GM21723 (cell line): ENCODE data around the gene MGST3.
"Not testable (repeated sequence)": the region's sequence is repeated elsewhere in the genome, so short reads cannot be mapped to it uniquely, and the experiment has no call there.

Source experiments
- ATAC-seq: cut with Tn5 transposase; IDR thresholded peaks from one replicate; pipeline ENCODE4 v1.9.1; 2021; ENCODE audit warnings: mild to moderate bottlenecking, moderate library complexity; ENCODE audit not compliant: unreplicated experiment

The MGST3 gene

GRCh38 chr1:165630629-165631341 lies at the start of gene MGST3:
Gene MGST3, plus strand, starts transcription at chr1:165631234. Its CDS starts 18,614 bp downstream, at chr1:165649848.
- peak; percentile 93 for ATAC-seq

- no peak for ATAC-seq
These were observed 49.1 kb upstream of the MGST3 start for GRCh38 chr1:165581926-165582325.

GRCh38 chr1:165586398-165586797 lies 44.6 kb upstream of the MGST3 start:
- ATAC-seq = no peak

GRCh38 chr1:165591391-165591790 lies 39.6 kb upstream of the MGST3 start:
- not testable (repeated sequence) for ATAC-seq

GRCh38 chr1:165592945-165593823 lies 37.9 kb upstream of the MGST3 start:
- ATAC-seq = peak; percentile 46

- ATAC-seq = no peak
These were observed 35.6 kb upstream of the MGST3 start for GRCh38 chr1:165595246-165595938.

- ATAC-seq = peak; percentile 95
These were observed 33.0 kb upstream of the MGST3 start for GRCh38 chr1:165597883-165598675.

- ATAC-seq = no peak
These were observed 32.4 kb upstream of the MGST3 start for GRCh38 chr1:165598676-165599059.

- ATAC-seq = no peak
These were observed 30.2 kb upstream of the MGST3 start for GRCh38 chr1:165600793-165601192.

- no peak for ATAC-seq
These were observed 27.2 kb upstream of the MGST3 start for GRCh38 chr1:165603810-165604209.

GRCh38 chr1:165605246-165605645 lies 25.8 kb upstream of the MGST3 start:
- no peak for ATAC-seq

GRCh38 chr1:165606676-165607075 lies 24.4 kb upstream of the MGST3 start:
- not testable (repeated sequence) for ATAC-seq

GRCh38 chr1:165610866-165611265 lies 20.2 kb upstream of the MGST3 start:
- ATAC-seq = no peak

GRCh38 chr1:165612062-165612461 lies 19.0 kb upstream of the MGST3 start:
- no peak for ATAC-seq

- no peak for ATAC-seq
These were observed 14.9 kb upstream of the MGST3 start for GRCh38 chr1:165616054-165616612.

GRCh38 chr1:165616987-165617546 lies 14.0 kb upstream of the MGST3 start:
- ATAC-seq = no peak

- ATAC-seq = no peak
These were observed 11.3 kb upstream of the MGST3 start for GRCh38 chr1:165619647-165620151.

GRCh38 chr1:165623624-165624023 lies 7.4 kb upstream of the MGST3 start:
- ATAC-seq = no peak

GRCh38 chr1:165624441-165624840 lies 6.6 kb upstream of the MGST3 start:
- no peak for ATAC-seq
